H9 (cell line): ENCODE results near the gene KRTAP2-2. TPM values are rescaled to one million over a fixed set of nuclear protein-coding genes. Genes with fewer than 3 reads are reported as not detected.

ENCODE experiments used
- DNase-seq: peaks from one replicate; pipeline ENCODE4 v3.0.0-alpha.2; 2017
- H2AFZ ChIP-seq: one replicate; pipeline ENCODE4 v1.6.1; 2013; ENCODE audit warnings: mild to moderate bottlenecking, low read length, control low read depth, moderate library complexity
- H2AK5ac ChIP-seq: 2 replicates; pipeline ENCODE4 v1.6.1; 2013; ENCODE audit warnings: low read length, control low read depth, mixed read lengths; ENCODE audit not compliant: insufficient read length
- H2BK120ac ChIP-seq: one replicate; pipeline ENCODE4 v1.6.1; 2013; ENCODE audit warnings: low read depth, mild to moderate bottlenecking, low read length, control low read depth, inconsistent platforms; ENCODE audit not compliant: poor library complexity, severe bottlenecking
- H2BK12ac ChIP-seq: 2 replicates; pipeline ENCODE4 v1.6.1; 2013; ENCODE audit warnings: low read length, control low read depth, mixed read lengths, low read depth; ENCODE audit not compliant: insufficient read length
- H2BK15ac ChIP-seq: 2 replicates; pipeline ENCODE4 v1.6.1; 2013; ENCODE audit warnings: low read depth, low read length, control low read depth
- H2BK20ac ChIP-seq: one replicate; pipeline ENCODE4 v1.6.1; 2013; ENCODE audit warnings: low read depth, mild to moderate bottlenecking, low read length, control low read depth, inconsistent platforms; ENCODE audit not compliant: poor library complexity, severe bottlenecking
- H2BK5ac ChIP-seq: 2 replicates; pipeline ENCODE4 v1.6.1; 2013; ENCODE audit warnings: low read length, control low read depth, mixed read lengths; ENCODE audit not compliant: insufficient read length
- H3K14ac ChIP-seq: 2 replicates; pipeline ENCODE4 v1.6.1; 2013; ENCODE audit warnings: low read length, control low read depth; ENCODE audit not compliant: insufficient read depth
- H3K18ac ChIP-seq: 2 replicates; pipeline ENCODE4 v1.6.1; 2013; ENCODE audit warnings: low read depth, mild to moderate bottlenecking, mixed read lengths, low read length, control low read depth; ENCODE audit not compliant: insufficient read length
- H3K23ac ChIP-seq: 2 replicates; pipeline ENCODE4 v1.6.1; 2013; ENCODE audit warnings: low read length, control low read depth, mixed read lengths, low read depth; ENCODE audit not compliant: insufficient read length
- H3K23me2 ChIP-seq: 2 replicates; pipeline ENCODE4 v1.6.1; 2013; ENCODE audit warnings: low read depth, mild to moderate bottlenecking, mixed read lengths, low read length, control low read depth; ENCODE audit not compliant: insufficient read length, poor library complexity, severe bottlenecking
- H3K27ac ChIP-seq: 2 replicates; pipeline ENCODE4 v1.5.1; 2013; ENCODE audit warnings: low read length, control low read depth, mixed read lengths, low read depth; ENCODE audit not compliant: insufficient read length
- H3K27me3 ChIP-seq: 2 replicates; pipeline ENCODE4 v1.6.1; 2013; ENCODE audit warnings: low read length, control low read depth, inconsistent platforms; ENCODE audit not compliant: insufficient read depth
- H3K4ac ChIP-seq: 2 replicates; pipeline ENCODE4 v1.6.1; 2013; ENCODE audit warnings: low read depth, mild to moderate bottlenecking, control low read depth, inconsistent platforms, low read length, moderate library complexity
- H3K4me1 ChIP-seq: 2 replicates; pipeline ENCODE4 v1.6.1; 2013; ENCODE audit warnings: low read length, control low read depth, inconsistent platforms; ENCODE audit not compliant: insufficient read depth
- H3K4me2 ChIP-seq: 2 replicates; pipeline ENCODE4 v1.6.1; 2013; ENCODE audit warnings: low read length, control low read depth, mixed read lengths; ENCODE audit not compliant: insufficient read length, insufficient read depth
- H3K56ac ChIP-seq: 2 replicates; pipeline ENCODE4 v1.6.1; 2013; ENCODE audit warnings: low read depth, mild to moderate bottlenecking, mixed read lengths, low read length, control low read depth; ENCODE audit not compliant: insufficient read length
- H3K79me1 ChIP-seq: 2 replicates; pipeline ENCODE4 v1.6.1; 2013; ENCODE audit warnings: low read depth, mild to moderate bottlenecking, moderate library complexity, low read length, control low read depth, inconsistent platforms; ENCODE audit not compliant: insufficient read depth, poor library complexity, severe bottlenecking
- H3K79me2 ChIP-seq: 2 replicates; pipeline ENCODE4 v1.6.1; 2013; ENCODE audit warnings: low read length, control low read depth, inconsistent platforms; ENCODE audit not compliant: insufficient read depth
- H3K9ac ChIP-seq: 2 replicates; pipeline ENCODE4 v1.6.1; 2013; ENCODE audit warnings: low read length, control low read depth, mixed read lengths; ENCODE audit not compliant: insufficient read length; ENCODE audit errors: extremely low read depth
- H3K9me3 ChIP-seq: one replicate; pipeline ENCODE4 v1.6.1; 2013; ENCODE audit warnings: low read depth, low read length, inconsistent platforms; ENCODE audit not compliant: control insufficient read depth
- H3T11ph ChIP-seq: one replicate; pipeline ENCODE4 v1.6.1; 2013; ENCODE audit warnings: mild to moderate bottlenecking, low read length, control low read depth, inconsistent platforms
- H4K20me1 ChIP-seq: one replicate; pipeline ENCODE4 v1.6.1; 2013; ENCODE audit not compliant: control insufficient read depth, insufficient read length, insufficient read depth
- H4K5ac ChIP-seq: 2 replicates; pipeline ENCODE4 v1.6.1; 2013; ENCODE audit warnings: low read depth, mild to moderate bottlenecking, mixed read lengths, low read length, control low read depth; ENCODE audit not compliant: insufficient read length
- H4K8ac ChIP-seq: replicated peaks from 2 replicates; pipeline ENCODE4 v1.6.1; 2013; ENCODE audit warnings: low read length, control low read depth, mixed read lengths, low read depth; ENCODE audit not compliant: insufficient read length
- H4K91ac ChIP-seq: 2 replicates; pipeline ENCODE4 v1.6.1; 2013; ENCODE audit warnings: low read depth, mild to moderate bottlenecking, moderate library complexity, mixed read lengths, low read length, control low read depth; ENCODE audit not compliant: insufficient read length
- H3K27ac Mint-ChIP-seq, 3 experiments: 2 replicates in 2 of 3; 3 replicates in 1 of 3; pipeline ENCODE4 v1.8.0; 2020 to 2021; ENCODE audit warnings: mixed read lengths in 3 of 3, mild to moderate bottlenecking in 1 of 3, moderate library complexity in 1 of 3
- H3K27me3 Mint-ChIP-seq: 2 replicates; pipeline ENCODE4 v1.8.0; 2021; ENCODE audit warnings: low read depth, mild to moderate bottlenecking, moderate library complexity, mixed read lengths
- H3K36me3 Mint-ChIP-seq, 3 experiments: 2 replicates in 2 of 3; 3 replicates in 1 of 3; pipeline ENCODE4 v1.8.0; 2020 to 2021; ENCODE audit warnings: low read depth in 3 of 3, mixed read lengths in 3 of 3; ENCODE audit not compliant: insufficient read depth in 1 of 3
- H3K4me1 Mint-ChIP-seq, 2 experiments: 2 replicates each; pipeline ENCODE4 v1.8.0; 2020; ENCODE audit warnings: mixed read lengths in 2 of 2
- H3K4me3 Mint-ChIP-seq, 2 experiments: 2 replicates in 1 of 2; 3 replicates in 1 of 2; pipeline ENCODE4 v1.8.0; 2020 to 2021; ENCODE audit warnings: mild to moderate bottlenecking in 2 of 2, mixed read lengths in 2 of 2, moderate library complexity in 1 of 2
- H3K9me3 Mint-ChIP-seq, 2 experiments: 2 replicates in 1 of 2; 3 replicates in 1 of 2; pipeline ENCODE4 v1.8.0; 2020; ENCODE audit warnings: mild to moderate bottlenecking in 2 of 2, mixed read lengths in 2 of 2, moderate library complexity in 1 of 2
- CTCF ChIP-seq: fragments of 200-600 bp; sonication (generic); conservative IDR thresholded peaks from 3 replicates; pipeline ENCODE4 v1.8.0; 2021; ENCODE audit warnings: antibody characterized with exemption, mild to moderate bottlenecking
- total RNA-seq: library from RNA; stranded (reverse); gene quantifications from 2 replicates; pipeline ENCODE4 v1.2.1, GENCODE V29; 2021

KRTAP2-2 gene
- total RNA-seq, 1 experiment from 2014 or later, result not detected

GRCh38 chr17:41076788-41077187 is 21.8 kb upstream of the KRTAP2-2 start:
- Histone ChIP-seq H2AFZ (no peak overlapping the region), H3K18ac (no peak overlapping the region), H2BK20ac (no peak overlapping the region), H4K91ac (no peak overlapping the region), H4K8ac (no peak overlapping the region), H3K27me3 (no peaks in the 10 kb centered on the region), H3K79me1 (no peaks in the 10 kb centered on the region), H2AK5ac (no peak overlapping the region), H2BK5ac (no peak overlapping the region), H3K56ac (no peak overlapping the region), H3K14ac (no peak overlapping the region), H3K9ac (no peak overlapping the region), H3K23ac (no peak overlapping the region), H3K4ac (no peak overlapping the region), H2BK120ac (no peak overlapping the region), H3T11ph (no peak overlapping the region), H3K79me2 (no peaks in the 10 kb centered on the region), H2BK15ac (no peak overlapping the region), H3K27ac (no peak overlapping the region), H3K23me2 (no peaks in the 10 kb centered on the region), H2BK12ac (no peak overlapping the region), H4K5ac (no peak overlapping the region), H3K9me3 (no peaks in the 10 kb centered on the region), H4K20me1 (no peaks in the 10 kb centered on the region), H3K4me1 (no peaks in the 10 kb centered on the region), H3K4me2 (no peak overlapping the region)
- Mint-ChIP-seq H3K27ac (no peak overlapping the region), H3K4me3 (no peak overlapping the region), H3K27me3 (no peaks in the 10 kb centered on the region; the same call in none of the 2 replicates), H3K9me3 (no peaks in the 10 kb centered on the region; a peak in 1 of 5 replicates), H3K36me3 (no peaks in the 10 kb centered on the region), H3K4me1 (no peaks in the 10 kb centered on the region)
- DNase-seq, result no peak
- TF ChIP-seq CTCF, result no peak
